ENCODE data around the gene MED13L.

DNA sequence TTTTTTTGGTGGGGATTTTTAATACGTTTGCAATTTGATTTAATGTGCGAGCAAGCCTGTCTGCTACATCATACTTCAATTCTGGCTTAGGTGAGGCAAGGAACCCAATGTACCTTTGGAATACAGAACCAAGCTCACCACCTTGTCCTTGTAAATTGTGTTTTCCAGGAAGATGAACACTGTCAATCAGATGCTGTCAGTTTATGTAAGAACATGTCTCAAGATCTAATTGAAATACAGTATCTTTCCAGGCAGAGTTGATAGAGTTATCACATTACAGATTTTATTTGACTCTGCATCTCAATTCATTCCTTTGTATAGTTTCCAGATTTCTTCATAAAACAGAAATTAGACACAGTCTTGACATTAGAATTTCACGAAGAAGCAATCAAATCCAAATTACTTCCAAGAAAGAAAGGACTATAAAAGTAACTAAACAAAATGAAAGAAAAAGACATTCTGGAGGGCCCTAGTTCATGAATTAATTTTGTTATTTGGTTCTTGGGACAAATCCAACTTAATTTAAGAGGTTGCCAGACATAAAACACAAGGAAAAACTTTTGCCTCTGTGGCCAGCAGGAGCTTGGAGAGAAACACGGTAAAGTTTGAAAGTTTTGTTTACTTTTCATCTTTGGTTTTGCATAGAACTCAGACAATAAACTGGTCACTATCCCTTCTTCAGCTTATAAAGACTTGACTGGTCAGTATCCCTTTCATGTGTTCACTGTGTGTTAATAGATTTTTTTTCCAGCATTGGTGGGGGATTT, 16.4 kb upstream of the MED13L start:
- no peak for TF ChIP-seq CTCF (conservative IDR thresholded peaks at IDR 0.05 in 1 of 2, IDR thresholded peaks at IDR 0.05 in 1 of 2; ENCODE audit: low read depth in 1 of 2, low read length in 2 of 2)
- no peak for TF ChIP-seq EZH2 (IDR thresholded peaks at IDR 0.05; ENCODE audit: low read length, missing control alignments)
